HG03521 (cell line): ENCODE measurements around the gene VPS26B.
A peak's percentile ranks its signal among the peaks of the same experiment; 100 is the strongest.
"Not testable (repeated sequence)": the region's sequence is repeated elsewhere in the genome, so short reads cannot be mapped to it uniquely, and the experiment has no call there.

Experiments
- ATAC-seq: cut with Tn5 transposase; IDR thresholded peaks from one replicate; pipeline ENCODE4 v1.9.1; 2021; ENCODE audit warnings: mild to moderate bottlenecking, moderate library complexity; ENCODE audit not compliant: unreplicated experiment

VPS26B gene

DNA sequence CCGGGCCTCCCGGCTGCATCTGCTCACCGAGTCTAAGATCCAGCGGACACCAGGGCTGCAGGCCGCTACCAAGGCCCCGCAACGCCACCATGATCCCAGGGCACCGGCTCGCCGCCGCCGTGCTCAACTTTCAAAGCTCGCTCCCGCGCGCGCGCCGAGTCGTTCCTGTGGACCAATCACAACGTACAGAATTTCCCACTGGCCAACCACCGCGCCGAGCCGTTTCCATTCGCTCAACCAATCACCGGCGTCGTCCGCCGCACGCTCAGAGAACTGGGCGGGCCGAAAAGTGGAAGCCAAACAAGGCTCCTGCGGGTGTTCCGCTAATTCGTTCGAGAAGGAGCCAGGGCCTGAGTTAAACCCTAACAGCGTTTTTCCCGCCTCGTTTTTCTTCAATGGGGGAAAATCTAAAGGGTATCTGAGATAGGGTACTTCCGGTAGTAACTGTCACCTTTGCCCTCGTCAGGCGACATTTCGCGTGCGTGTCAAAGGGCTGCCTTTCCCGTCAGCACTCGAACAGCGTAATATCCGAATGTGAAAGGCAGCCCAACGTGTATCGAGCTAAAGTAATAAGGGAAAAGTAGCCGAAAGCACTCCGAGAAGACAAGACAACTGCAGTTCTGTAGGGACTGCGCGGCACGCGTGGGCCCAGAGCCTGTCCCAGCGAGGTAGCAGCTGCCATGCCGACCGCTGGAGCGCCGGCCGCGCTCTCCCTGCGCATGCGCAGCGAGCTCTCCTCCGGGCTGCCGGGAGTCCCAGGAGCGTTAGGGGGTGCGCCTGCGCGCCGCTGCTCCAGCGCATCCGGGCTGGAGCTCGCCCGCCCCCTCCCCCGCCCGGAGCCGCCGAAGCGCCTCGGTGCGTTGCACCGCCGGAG is at the start of gene VPS26B, which contains the start of gene NCAPD3:
Gene VPS26B, plus strand, starts transcription at position 836 of the 874 bp plus-strand sequence. CDS start 452 bp downstream, outside the sequence.
Gene NCAPD3, minus strand, starts transcription at position 132 of the 874 bp plus-strand sequence. Its CDS starts 41 bp downstream, at position 91.
- peak; percentile 73 for ATAC-seq

GRCh38 chr11:134176284-134176683 is 48.2 kb upstream of the VPS26B start:
- no peak for ATAC-seq

DNA sequence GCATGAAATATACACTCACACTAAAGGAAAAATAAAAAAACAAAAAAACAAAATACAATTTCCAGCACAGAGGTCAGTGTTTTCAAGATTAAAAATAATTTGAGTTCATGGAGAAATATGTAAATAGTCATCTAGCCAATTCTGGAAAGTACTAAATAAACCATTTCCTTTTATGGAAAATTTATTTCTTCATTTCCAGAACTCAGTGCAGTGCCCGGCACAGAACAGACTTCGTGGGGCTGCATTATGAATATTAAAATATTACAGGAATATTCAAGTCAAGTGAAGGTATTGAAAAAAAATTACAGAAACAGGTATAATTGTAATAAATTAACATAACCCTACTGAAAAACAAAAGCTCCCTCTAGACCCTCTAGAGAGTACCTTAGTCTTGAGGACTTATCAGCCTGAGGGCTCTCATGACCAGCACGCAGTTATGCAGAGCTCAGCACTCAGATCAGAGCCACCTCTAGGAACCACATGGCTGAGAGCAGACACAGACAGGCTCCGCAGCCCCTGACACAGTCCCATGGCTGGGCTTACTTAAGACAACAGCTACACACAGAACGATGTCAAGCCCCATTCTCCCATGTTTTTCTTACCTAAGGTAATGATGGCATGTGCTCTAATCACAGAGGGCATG is 46.3 kb upstream of the VPS26B start:
- no peak for ATAC-seq

GRCh38 chr11:134181707-134182106 is 42.8 kb upstream of the VPS26B start:
- ATAC-seq = no peak

- not testable (repeated sequence) for ATAC-seq
Measured at GRCh38 chr11:134188092-134188491, 36.4 kb upstream of the VPS26B start.

DNA sequence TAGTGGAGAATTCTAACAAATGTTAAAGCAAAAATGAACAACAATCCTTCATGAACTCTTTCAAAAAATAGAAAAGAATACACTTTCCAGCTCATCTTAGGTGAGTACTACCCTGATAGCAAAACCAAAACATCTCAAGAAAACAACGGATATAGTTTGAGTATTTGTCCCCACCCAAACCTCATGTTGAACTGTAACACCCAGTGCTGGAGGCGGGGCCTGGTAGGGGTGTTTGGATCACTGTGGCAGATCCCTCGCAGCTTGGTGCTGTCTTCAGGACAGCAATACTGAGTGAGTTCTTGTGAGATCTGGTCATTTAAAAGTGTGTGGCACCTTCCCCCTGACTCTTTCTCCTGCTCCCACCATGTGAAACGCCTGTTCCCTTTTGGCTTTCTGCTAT is 27.7 kb upstream of the VPS26B start:
- no peak for ATAC-seq

DNA sequence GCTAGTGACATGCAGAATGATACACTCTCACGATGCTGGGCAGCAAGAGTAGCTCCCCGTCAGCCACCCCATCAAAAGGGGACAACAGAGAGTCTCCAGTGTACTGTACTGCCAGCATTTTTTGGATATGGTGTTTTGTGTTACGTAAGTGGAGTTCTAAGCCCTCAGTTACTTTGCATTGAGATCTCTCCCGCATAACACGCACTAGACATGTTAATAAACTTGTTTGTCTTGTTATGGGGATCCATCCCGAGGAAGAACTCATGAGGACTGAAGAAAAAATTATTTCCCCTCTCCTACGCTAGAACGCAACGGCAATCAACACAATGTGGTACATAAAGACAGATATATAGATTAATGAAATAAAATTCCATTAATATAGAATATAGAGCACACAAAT is 24.9 kb upstream of the VPS26B start:
- no peak for ATAC-seq

DNA sequence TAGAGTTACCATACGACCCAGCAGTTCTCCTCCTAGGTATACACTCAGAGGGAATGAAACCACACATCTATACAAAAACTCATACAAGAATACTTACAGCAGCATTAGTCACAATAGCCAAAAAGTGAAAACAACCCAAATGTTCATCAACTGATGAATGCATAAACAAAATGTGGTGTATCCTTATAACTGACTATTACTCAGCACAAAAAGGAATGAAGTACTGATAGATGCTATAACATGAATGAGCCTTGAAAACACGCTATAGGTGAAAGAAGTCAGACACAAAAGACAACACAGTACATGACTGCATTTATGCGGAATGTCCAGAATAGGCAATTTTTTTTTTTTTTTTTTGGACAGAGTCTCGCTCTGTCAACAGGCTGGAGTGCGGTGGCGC is 23.8 kb upstream of the VPS26B start:
- ATAC-seq = no peak

- no peak for ATAC-seq
Measured at GRCh38 chr11:134202661-134203060, 21.8 kb upstream of the VPS26B start.

DNA sequence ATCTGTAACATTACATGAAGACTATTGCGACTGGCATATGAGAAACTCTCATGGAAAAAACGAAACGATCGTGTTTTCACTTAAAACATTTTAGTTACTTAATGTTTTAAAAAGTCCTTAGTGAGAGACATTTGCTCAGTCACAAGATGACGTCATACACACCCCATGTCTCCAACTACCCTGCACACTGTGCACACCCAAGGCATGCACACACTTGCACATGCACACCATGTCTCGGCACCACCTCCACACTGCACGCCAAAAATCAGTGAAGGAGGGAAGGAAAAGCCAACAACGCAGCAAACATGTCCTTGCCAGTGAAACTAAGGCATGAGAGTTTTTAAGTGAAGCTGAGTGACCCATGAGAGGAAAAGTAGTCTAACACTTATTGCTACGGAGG is 18.7 kb upstream of the VPS26B start:
- ATAC-seq = no peak

- no peak for ATAC-seq
Measured at GRCh38 chr11:134206185-134206584, 18.3 kb upstream of the VPS26B start.

DNA sequence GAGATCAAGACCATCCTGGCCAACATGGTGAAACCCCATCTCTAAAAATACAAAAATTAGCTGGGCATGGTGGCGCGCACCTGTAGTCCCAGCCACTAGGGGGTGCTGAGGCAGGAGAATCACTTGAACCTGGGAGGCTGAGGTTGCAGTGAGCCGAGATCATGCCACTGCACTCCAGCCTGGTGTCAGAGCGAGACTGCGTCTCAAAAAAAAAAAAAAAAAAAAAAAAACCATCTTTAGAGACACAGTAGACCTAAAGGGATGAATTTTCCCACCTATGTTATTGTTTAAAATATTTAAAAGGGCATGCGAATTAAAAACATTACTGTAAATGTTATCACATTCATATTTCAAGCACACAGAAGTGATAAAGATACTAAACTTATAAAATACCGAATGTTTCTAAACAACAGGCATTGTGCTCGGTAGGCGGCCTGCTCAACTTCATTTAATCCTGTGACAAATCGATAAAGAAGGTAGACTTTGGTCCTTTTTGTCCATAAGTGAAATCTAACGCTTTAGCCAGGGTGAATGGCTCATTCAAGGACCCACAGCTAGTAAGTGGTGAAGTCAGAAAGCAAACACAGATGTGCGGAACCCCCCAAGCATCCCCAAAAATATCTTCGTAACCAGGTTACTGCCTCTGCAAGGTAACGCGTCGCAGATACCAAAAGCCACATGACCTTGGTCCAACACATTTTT is 16.8 kb upstream of the VPS26B start:
- no peak for ATAC-seq

DNA sequence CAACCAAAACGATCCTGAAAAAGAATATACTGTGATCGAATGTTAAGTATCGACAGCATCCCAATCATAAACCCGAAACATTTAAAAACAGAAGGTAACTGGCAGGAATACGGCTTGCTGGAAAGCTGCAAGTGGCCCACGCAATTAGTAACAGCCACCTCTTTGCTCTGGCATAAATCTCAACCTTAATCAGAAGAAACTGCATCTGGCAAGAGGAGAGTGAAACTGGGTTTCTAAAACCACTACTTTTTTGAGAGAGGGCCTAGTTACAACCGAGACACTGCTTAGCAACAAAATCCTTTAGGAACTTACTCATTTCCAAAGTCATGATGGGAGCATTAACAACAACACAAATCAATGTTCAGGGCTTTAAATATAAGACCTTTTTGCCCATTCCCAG is 8.6 kb upstream of the VPS26B start:
- no peak for ATAC-seq

DNA sequence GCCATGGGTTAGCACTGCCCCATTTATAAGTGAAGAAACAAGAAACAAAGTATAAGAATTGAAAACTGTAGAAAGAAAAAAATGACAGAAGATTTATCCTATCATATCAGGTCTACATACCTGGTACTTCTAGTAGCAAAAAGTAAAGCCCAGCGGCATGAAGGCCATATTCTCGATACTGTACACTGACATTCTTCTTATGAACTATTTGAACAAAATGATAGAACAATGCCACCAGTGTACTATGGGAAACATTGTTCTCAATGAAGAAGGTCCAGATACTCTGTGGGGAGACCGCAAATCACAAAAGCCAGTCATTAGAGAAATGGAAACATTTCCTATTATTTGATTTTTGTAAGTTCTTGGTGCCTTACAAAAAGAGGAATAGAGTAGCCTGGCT is 7.7 kb upstream of the VPS26B start:
- no peak for ATAC-seq

DNA sequence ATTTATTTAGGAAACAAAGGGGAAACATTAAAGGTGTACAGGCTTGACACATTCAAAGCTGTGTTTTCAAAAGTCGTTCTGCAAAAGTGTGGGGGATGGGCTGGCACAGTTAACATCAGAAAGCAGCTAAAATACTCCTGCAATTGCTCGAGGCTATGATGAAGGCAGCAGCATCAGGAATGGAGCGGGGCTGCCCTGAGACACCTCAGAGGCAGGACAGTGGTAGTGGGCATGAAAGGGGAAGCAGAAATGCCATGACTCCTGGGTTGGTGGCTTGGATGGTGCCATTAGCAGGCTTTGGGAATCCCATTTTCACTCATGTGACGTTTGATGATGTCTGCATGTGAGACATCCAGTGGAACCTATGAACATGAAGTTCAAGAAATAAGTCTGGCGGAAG is 1.4 kb upstream of the VPS26B start:
- no peak for ATAC-seq

DNA sequence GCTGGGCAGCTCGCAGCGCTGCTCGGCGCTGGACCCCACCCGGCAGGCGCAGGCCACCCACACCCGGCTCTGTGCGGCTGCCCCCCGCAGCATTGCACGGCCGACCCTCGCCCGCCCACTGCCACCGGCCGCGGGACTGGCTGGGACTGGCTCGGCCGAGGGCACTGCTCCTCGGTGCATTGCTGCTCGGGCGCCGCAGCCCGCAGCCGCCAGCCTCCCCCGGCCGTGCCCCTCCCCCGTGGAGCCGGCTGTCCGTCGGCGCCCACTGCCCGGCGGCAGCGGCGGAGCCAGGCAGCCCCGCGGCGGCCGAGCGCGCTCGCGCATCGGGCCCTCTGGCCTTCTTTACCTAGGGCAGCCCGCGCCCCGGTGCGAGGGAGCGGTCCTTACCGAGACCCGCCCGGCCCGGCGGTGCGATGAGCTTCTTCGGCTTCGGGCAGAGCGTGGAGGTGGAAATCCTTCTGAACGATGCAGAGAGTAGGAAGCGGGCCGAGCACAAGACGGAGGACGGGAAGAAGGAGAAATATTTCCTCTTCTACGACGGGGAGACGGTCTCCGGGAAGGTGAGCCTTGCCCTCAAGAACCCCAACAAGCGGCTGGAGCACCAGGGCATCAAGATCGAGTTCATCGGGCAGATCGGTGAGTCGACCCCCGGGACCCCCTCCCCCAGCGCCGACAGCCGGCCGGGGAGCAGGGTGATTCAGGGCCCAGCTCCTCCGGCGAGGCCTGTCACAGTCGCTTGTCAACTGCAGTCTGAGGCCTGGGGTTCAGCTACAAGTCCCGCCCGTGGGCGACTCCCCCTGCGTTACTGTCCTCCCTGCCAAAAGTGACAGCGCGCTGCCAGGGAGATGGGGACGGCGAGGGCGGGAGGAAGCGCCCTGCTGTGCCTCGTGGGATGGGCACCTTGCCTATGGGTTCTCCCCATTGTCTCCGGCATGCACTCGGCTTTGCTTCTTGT is 516 bp downstream of the VPS26B start:
- peak; percentile 16 for ATAC-seq

DNA sequence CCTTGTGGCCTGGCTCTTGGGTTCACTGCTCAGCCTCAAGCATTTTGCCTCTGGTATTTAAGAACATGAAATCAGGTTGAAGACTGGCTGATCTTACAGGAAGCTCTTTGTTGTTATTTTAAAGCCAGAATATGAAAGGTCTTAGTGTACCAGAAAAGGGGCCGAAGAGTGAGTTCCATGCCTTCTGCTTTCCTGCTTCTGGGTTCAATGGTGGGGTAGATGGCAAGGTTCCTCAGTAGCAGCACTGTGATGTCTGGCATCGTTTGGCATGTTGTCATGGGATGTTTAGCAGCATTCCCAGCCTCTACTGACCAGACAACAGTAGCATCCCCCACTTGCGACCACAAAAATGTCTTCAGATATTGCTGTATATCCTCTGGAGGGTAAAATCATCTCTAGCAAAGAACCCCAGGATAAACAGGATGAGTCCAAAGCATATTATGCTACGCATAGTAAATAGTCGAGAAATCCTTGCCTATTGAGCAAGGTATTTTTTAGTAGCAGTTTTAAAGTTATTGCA is 2.4 kb downstream of the VPS26B start:
- ATAC-seq = no peak

- peak; percentile 41 for ATAC-seq
Measured at GRCh38 chr11:134228625-134229024, 4.2 kb downstream of the VPS26B start.

GRCh38 chr11:134229126-134229790 is 4.8 kb downstream of the VPS26B start:
- no peak for ATAC-seq

GRCh38 chr11:134230339-134230738 is 5.9 kb downstream of the VPS26B start:
- ATAC-seq = no peak
